ENCODE measurements around the gene APOL3. TPM values are rescaled to one million over a fixed set of nuclear protein-coding genes. Genes with fewer than 3 reads are reported as not detected.

Gene APOL3
- total and polyA plus RNA-seq, 2 donors (not counting 3 experiments of a cell fraction or from before 2014, with no cell fraction given) = 17.9 to 36.9 TPM

DNA sequence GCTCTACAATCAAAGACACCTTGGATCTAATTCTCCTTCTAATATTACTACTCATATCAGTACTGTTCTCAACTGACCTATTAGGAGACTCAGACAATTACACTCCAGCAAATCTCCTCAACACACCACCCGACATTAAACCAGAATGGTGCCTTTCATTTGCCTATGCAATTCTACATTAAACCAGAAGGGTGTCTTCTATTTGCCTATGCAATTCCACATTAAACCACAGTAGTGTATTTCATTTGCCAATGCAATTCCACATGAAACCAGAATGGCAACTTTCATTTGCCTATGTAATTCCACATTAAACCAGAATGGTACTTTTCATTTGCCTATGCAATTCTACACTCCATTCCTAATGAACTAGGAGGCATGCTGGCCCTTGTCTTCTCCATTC, 15.3 kb upstream of the APOL3 start:
- no peaks in the 10 kb centered on the region for H3K9me1 ChIP-seq (replicated peaks; ENCODE audit: control insufficient read depth, extremely low read depth, insufficient read depth, low read length)
- intact Hi-C loops (cut with micrococcal nuclease) = no loop called here
- DNase-seq (ENCODE audit: low read depth, low spot score) (no peak), FAIRE-seq (no peak)
- H3K9ac ChIP-seq (replicated peaks; ENCODE audit: extremely low read depth, insufficient read depth, low read length) = no peak overlapping the region
- peaks cover 2 to 4% of the 10 kb centered on the region in 2 experiments for H3K27me3 ChIP-seq (ENCODE audit: control insufficient read depth in 2 of 2, insufficient read depth in 2 of 2, low read length in 2 of 2)
- no peaks in the 10 kb centered on the region for H3K4me1 ChIP-seq (ENCODE audit: control insufficient read depth, extremely low read depth, insufficient read depth, low read length)
- ChIA-PET POLR2A (no interaction called here), CTCF (interaction anchor here (0.9 kb wide), 1 partner anchor 31 kb away, joined by 3 read pairs; no protein-coding TSS in a partner anchor)
- dilution Hi-C loops (cut with MboI; ENCODE audit: extremely low pct_ligation_motif_present, low sequenced_read_pairs) = no loop called here
- no peaks in the 10 kb centered on the region for H3K79me2 ChIP-seq (ENCODE audit: control insufficient read depth, insufficient read depth, low read length)
- no peak overlapping the region for H2AFZ ChIP-seq (ENCODE audit: low read depth, low read length)
- no peaks in the 10 kb centered on the region for H3K9me3 ChIP-seq (replicated peaks; ENCODE audit: control insufficient read depth, insufficient read depth, low read length)
- H3K4me2 ChIP-seq (ENCODE audit: insufficient read depth, low read length) = no peak overlapping the region
- H4K20me1 ChIP-seq (replicated peaks; ENCODE audit: control insufficient read depth, extremely low read depth, insufficient read depth, low read length) = no peaks in the 10 kb centered on the region
- BruUV-seq (replicated peaks) = no TSS peak
- no peaks in the 10 kb centered on the region for H3K36me3 ChIP-seq (ENCODE audit: control insufficient read depth in 2 of 2, extremely low read depth in 1 of 2, insufficient read depth in 2 of 2, low read length in 2 of 2)
- TF ChIP-seq GATA2 (IDR thresholded peaks at IDR 0.05; ENCODE audit: insufficient read depth, insufficient read length, low read depth, low read length) = no peak
- TF ChIP-seq, protein P1, sequence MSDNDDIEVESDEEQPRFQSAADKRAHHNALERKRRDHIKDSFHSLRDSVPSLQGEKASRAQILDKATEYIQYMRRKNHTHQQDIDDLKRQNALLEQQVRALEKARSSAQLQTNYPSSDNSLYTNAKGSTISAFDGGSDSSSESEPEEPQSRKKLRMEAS (IDR thresholded peaks at IDR 0.05; ENCODE audit: insufficient read depth, insufficient read length) = no peak
- no peak for TF ChIP-seq POLR2AphosphoS5 (IDR thresholded peaks at IDR 0.05; ENCODE audit: insufficient read depth, low read depth, low read length)
- TF ChIP-seq EZH2 (IDR thresholded peaks at IDR 0.05; ENCODE audit: borderline replicate concordance, low read depth, low read length, severe bottlenecking) = no peak
- no peak for TF ChIP-seq FOS (IDR thresholded peaks at IDR 0.05; ENCODE audit: borderline replicate concordance, insufficient read depth, low read length)
- no peak for TF ChIP-seq JUN (IDR thresholded peaks at IDR 0.05; ENCODE audit: borderline replicate concordance, insufficient read depth, insufficient read length, low read depth)
- TF ChIP-seq MYC (IDR thresholded peaks at IDR 0.05; ENCODE audit: low read depth, low read length) = no peak
- TF ChIP-seq POLR2A (IDR thresholded peaks at IDR 0.05; ENCODE audit: low read depth, low read length) = no peak
- TF ChIP-seq, protein P2, sequence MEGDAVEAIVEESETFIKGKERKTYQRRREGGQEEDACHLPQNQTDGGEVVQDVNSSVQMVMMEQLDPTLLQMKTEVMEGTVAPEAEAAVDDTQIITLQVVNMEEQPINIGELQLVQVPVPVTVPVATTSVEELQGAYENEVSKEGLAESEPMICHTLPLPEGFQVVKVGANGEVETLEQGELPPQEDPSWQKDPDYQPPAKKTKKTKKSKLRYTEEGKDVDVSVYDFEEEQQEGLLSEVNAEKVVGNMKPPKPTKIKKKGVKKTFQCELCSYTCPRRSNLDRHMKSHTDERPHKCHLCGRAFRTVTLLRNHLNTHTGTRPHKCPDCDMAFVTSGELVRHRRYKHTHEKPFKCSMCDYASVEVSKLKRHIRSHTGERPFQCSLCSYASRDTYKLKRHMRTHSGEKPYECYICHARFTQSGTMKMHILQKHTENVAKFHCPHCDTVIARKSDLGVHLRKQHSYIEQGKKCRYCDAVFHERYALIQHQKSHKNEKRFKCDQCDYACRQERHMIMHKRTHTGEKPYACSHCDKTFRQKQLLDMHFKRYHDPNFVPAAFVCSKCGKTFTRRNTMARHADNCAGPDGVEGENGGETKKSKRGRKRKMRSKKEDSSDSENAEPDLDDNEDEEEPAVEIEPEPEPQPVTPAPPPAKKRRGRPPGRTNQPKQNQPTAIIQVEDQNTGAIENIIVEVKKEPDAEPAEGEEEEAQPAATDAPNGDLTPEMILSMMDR (IDR thresholded peaks at IDR 0.05; ENCODE audit: extremely low read depth in 1 of 2, insufficient read depth in 1 of 2, low read depth in 1 of 2, low read length in 2 of 2) = no peak
- H3K4me3 ChIP-seq (replicated peaks in 1 of 3; ENCODE audit: insufficient read depth in 1 of 3, low read depth in 1 of 3, low read length in 3 of 3) = no peak overlapping the region
- H3K27ac ChIP-seq (ENCODE audit: insufficient read depth, low read depth, low read length) = no peak overlapping the region

Measured in endothelial cell of umbilical vein (primary cell).